22Rv1 (cell line): ENCODE results near the gene CTCF.

Experiments used
- ZFX ChIP-seq: fragments of 450-650 bp; IDR thresholded peaks from 2 replicates; pipeline ENCODE4 v1.6.1; 2017; ENCODE audit warnings: antibody characterized with exemption, borderline replicate concordance
- TF ChIP-seq, protein P1 (sequence below): fragments of 450-650 bp; IDR thresholded peaks from 2 replicates; pipeline ENCODE4 v1.5.1; 2017; ENCODE audit warnings: mild to moderate bottlenecking

DNA sequence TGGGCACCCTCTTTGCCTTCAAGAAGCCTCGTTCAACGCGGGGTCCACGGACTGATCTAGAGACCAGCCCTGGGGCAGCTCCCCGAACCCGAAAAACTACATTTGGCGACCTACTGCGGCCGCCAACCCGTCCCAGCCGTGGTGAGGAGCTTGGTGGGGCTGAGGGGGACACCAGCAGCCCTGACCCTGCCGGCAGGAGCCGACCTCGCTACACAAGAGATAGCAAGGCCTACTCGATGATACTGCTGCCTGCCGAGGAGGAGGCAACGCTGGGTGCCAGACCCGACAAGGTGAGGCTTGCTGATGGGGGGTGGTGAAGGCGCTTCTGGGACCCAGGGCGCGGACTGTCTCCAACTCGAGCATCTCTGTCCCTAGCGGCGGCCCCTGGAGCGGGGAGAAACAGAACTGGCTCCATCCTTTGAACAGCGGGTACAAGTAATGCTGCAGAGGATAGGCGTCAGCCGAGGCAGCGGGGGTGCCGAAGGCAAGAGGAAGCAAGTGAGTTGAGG lies 92.1 kb downstream of the CTCF start:
- TF ChIP-seq, protein P1, sequence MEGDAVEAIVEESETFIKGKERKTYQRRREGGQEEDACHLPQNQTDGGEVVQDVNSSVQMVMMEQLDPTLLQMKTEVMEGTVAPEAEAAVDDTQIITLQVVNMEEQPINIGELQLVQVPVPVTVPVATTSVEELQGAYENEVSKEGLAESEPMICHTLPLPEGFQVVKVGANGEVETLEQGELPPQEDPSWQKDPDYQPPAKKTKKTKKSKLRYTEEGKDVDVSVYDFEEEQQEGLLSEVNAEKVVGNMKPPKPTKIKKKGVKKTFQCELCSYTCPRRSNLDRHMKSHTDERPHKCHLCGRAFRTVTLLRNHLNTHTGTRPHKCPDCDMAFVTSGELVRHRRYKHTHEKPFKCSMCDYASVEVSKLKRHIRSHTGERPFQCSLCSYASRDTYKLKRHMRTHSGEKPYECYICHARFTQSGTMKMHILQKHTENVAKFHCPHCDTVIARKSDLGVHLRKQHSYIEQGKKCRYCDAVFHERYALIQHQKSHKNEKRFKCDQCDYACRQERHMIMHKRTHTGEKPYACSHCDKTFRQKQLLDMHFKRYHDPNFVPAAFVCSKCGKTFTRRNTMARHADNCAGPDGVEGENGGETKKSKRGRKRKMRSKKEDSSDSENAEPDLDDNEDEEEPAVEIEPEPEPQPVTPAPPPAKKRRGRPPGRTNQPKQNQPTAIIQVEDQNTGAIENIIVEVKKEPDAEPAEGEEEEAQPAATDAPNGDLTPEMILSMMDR, result no peak
- TF ChIP-seq ZFX, result no peak
